NCI-H2196 treated with DMSO at 0.1 percent for 48 hours (cell line): ENCODE measurements around the gene IL31RA.
"Not testable (repeated sequence)": the region's sequence is repeated elsewhere in the genome, so short reads cannot be mapped to it uniquely, and the experiment has no call there.

ENCODE experiments used
- DNase-seq: peaks from one replicate; lab custom pipeline; 2025; ENCODE audit not compliant: unreplicated experiment; lab: John Stamatoyannopoulos, UW

IL31RA gene

DNA sequence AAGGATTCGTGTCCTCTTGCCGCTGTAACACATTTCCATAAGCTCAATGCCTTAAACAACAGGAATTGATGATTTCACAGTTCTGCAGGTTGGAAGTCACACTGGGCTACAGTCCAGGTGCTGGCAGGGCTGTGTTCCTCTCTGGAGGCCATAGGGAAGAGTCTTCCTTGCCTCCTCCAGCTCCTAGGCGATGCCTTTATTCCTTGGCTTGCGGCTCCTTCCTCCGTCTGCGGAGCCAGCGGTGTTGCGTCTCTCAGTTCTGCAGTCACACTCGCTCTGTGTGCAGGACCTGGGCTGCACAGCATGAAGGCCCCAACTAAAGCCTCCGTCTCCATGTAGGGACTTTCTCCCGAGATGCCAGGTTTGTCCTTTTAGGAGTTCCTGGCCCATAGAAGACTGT lies 73.6 kb downstream of the IL31RA start:
- DNase-seq = no peak

DNA sequence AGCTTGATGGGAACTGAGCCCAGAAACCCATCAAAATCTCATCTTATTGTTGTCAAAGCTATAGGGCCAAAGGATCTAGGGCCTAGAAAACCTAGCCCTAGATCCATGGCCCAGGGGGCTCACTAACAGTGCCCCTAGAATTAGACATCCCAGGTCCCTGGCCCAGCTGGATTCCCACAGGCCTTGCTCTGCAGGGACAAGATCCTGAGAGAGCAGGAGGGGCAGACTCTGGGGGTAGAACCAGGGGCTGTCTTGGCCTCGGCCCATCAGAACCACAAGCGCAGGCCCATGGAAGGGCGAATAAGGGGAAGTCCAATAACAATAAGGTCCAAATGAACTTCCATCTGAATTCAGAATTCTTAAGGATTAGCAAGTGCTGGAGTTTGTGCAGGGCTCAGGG lies 74.0 kb downstream of the IL31RA start:
- no peak for DNase-seq

- DNase-seq = no peak
These were observed 74.6 kb downstream of the IL31RA start for GRCh38 chr5:55925712-55926111.

DNA sequence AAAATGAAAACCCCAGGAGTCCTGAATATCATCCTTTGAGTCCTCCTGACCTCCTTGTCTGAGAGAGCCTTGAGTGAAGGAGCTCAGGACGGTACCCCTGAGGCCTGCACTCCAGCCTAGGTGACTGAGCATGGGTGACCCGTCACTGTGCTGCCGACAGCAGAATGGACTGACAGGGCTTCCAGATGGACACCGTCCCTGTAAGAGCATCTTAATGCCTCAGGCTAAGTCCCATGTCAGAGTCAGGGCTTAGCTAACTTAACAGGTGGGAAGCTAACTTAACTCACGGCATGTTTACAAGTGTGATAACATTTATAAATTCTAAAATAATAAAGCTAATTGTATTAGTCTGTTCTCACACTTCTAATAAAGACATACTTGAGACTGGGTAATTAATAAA lies 75.3 kb downstream of the IL31RA start:
- no peak for DNase-seq

GRCh38 chr5:55927861-55928655 lies 76.9 kb downstream of the IL31RA start:
- DNase-seq = no peak

- no peak for DNase-seq
These were observed 78.1 kb downstream of the IL31RA start for GRCh38 chr5:55929020-55929799.

DNA sequence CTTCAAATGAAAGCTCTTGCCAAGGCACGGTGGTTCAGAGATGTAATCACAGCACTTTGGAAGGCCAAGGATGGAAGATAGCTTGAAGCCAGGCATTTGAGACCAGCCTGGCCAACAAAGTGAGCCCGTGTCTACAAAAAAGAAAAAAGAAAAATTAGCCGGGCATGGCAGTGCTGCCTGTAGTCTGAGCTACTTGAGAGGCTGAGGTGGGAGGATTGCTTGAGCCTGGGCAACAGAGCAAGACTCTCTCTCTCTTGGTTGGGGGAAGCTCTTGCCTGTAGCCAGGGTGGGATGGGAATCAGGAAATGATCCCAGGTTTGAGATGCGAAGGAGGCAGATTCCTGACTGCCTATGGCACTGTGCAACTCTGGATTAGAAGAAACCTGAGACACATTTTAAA lies 81.5 kb downstream of the IL31RA start:
- no peak for DNase-seq

DNA sequence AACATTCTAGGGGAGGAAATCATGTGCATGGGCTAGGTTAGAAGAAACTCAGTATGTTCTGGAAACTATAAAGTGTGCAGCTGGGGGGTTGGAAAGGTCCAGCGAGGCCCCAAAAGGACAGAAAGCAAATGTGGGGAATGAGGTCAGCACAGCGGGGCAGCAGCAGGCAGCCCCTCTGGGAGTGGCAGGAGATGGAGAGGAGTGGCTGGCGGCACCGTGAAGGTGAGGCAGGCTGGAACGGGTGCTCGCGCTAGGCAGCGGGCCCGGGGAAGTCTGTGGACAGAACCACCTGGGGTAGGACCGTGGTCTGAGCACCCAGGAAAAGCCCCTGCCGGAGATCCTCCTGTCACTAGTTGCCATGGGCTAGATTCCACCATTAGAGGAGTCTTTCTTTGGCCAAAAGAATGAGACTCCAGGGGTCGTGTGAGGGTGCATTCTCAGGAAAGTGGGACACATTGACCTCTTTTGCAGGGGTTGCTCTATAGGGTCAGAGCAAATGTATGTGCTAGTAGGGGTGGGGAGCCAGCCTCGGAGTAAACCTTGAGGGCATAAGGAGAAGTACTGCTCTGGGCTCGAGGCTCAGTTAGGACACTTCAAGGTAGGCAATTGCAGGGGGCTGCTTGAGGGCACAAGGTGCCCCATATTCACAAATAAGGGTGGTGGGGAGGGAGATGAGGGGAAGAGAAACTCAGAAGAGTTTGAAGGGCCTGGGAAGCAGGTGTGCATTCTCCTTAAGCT lies 82.4 kb downstream of the IL31RA start:
- no peak for DNase-seq

- DNase-seq = no peak
These were observed 83.0 kb downstream of the IL31RA start for GRCh38 chr5:55934115-55934613.

DNA sequence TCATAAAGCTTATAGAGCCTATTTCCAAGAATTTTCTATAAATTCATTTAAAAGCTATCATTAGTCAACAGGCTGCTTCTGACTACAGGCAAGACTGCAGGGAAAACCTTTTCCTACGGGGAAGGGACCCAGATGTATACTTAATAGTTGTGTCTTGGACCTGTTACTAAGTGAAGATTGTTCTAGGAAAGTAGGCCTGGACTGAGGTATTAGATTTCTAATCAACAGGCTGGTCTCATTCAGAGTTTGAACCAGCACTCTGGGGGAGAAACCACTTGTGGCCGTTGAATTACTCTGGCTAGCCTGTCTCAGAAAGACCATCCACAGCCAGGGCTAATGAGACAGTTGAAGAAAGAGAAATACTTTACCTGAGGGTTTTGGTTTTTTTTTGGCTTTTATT lies 83.6 kb downstream of the IL31RA start:
- no peak for DNase-seq

- no peak for DNase-seq
These were observed 84.2 kb downstream of the IL31RA start for GRCh38 chr5:55935371-55935770.

DNA sequence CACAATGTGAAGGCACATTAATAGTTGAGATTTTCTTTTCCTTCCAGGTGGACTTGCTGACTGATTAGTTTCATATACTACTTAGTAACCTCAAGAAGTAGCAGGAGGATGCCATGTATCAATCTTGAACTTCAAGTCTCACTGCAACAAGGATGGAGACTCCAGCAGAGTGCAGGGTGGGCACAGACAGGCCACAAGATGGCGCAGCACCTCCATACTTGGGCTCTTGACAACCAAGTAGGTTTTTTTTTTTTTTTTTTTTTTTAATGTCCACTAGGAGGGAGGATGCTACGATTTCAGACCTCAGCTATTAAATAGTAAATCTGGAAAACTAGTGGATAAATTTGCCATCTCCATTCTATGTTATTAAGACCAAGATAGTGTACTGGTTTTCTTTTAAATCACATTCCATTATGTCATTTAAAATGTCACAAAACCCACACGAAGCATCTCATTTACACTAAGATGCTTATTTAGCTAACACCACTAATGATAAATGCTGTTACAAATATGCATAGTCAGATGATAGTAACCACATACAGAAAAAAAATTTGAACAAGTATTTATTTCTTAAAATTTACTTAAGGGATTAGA lies 85.0 kb downstream of the IL31RA start:
- DNase-seq = peak; percentile 15

DNA sequence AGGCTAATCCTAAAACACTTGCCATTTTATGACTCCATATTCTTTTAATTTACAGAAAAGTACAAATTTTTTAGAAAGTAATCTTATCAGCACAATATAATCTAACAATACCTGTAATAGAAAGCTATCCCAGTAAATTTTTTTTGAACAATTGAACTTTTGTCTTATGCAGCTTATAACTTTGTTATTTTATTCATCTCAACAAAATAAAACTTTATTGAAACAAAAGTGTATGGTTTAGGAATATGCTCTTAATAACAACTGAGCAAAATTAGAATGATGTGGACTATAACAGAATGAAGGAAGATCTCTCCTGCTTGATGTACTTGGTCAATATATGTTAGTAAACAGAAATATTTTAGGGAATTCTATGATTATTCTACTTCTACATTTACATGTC lies 86.4 kb downstream of the IL31RA start:
- not testable (repeated sequence) for DNase-seq

DNA sequence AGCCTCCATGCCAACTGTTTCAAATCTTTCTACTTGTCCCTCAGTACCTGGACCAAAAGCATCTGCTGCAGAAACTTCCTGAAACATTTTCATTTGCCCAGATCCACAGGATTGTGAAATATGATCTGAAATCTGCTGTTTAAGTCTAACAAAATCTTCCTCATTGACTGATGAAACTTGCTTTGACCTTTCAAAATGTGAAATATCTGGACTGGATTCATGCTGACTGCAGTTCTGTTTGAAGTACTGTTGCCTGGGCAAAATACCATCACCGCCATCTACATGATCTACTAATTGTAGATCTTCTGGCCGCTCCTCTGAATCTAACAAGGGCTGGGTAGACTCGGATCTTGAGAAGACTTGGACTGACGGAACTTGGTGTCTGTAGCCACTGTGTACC lies 90.0 kb downstream of the IL31RA start:
- DNase-seq = not testable (repeated sequence)

DNA sequence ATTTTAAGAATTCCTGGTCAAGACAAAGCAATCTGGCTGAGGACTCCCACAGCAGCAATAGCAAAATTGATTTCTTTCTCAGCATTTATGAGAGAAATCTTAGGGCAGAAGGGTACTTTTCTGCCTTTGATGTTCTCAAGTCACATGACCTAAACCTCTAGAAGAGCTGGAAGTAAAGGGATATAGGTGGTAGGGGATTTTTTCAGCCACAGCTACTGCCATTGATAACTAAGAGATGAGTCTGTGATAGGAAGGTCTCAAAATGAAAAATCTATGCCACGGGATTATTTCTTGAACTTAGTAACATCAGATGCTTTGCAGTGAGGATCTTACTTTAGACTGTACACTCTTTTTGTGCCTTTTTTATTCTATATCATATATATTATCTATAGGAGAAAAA lies 108.1 kb downstream of the IL31RA start:
- DNase-seq = no peak

DNA sequence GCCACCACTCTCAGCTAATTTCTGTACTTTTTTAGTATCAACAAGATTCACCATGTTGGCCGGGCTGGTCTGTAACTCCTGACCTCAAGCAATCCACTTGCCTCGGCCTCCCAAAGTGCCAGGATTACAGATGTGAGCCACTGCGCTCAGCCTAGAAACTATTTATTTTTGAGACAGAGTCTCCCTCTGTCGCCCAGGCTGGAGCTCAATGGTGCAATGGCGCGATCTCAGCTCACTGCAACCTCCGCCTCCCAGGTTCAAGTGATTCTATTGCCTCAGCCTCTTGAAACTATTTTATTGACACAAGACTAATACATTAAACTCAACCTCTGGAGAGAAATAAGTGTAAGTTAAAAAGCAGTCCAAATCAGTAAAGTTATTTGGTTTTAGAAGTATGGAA lies 109.6 kb downstream of the IL31RA start:
- no peak for DNase-seq

DNA sequence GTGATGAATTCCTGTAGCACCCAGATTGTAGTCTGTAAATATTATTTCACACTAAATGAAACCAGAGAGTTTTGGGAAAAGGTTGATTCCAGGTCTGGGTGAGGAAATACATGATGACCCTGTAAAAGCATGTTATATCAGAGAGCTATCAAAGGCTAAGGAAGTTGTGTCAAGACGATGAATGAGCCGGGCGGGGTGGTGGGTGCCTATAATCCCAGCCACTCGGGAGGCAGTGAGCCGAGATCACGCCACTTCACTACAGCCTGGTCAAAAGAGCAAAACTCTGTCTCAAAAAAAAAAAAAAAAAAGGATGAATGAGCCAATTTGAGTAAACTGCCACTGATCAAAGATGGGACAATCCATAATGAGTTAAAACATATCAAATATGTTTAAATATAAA lies 114.4 kb downstream of the IL31RA start:
- DNase-seq = no peak

GRCh38 chr5:55966284-55966683 lies 115.1 kb downstream of the IL31RA start:
- no peak for DNase-seq

DNA sequence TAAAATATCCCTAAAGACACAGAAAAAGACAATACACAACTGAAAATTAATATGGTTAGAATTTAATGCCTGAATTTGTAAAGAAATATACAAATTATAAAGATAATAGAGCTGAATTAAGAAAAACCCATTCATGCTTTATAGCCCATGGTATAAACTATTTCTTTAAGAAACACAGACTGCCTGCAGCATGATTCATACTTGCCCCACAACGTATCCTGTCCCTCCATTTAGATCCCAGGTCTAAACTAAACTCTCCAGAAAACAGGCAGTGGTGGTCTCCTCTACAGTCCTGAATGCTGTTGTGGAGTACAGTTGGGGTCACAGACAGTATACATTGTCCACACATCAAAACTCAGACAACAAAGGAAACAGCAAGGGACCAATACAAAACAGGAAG lies 118.8 kb downstream of the IL31RA start:
- DNase-seq = no peak
